ENCODE measurements around the gene ZNF678.
"Not testable (repeated sequence)": the region's sequence is repeated elsewhere in the genome, so short reads cannot be mapped to it uniquely, and the experiment has no call there.

Gene ZNF678

DNA sequence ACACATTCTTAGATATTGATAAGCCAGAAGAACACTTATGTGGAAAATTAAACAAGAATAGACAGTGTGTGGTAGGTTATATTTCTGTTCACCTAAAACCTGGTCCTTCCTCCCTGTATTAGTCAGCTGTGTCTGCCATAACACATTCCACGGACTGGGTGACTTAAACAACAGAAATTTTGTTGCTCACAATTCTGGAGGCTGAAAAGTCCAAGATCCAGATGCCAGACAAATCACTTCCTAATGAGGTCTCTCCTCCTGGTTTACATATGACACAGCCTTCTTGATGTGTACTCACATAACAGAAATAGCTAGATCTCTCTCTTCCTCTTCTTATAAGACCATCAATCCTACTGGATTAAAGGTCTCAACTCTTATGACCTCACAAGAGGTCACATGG, 146.1 kb downstream of the ZNF678 start:
- no peak overlapping the region for H3K27ac ChIP-seq
- no peak for TF ChIP-seq CTCF (conservative IDR thresholded peaks at IDR 0.05)

GRCh38 chr1:227710474-227710873, 147.1 kb downstream of the ZNF678 start:
- H3K27ac ChIP-seq = not testable (repeated sequence)

DNA sequence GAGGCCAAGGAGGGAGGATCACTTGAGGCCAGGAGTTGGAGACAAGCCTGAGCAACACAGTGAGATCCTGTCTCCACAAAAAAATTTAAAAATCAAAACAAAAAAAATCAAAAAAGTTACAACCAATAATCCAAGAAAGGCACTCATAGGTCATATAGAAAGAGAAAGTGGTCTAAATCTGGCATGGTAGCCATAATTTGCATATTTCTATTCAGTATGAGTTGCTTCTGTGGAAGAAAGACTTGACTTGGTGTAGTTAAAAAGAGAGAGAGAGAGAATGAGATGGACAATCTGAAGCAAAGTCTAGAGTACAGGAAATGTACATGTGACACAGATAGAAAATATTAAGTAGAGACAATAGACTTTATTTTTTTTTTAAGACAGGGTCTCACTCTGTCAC, 149.3 kb downstream of the ZNF678 start:
- TF ChIP-seq CTCF (conservative IDR thresholded peaks at IDR 0.05) = no peak
- no peak overlapping the region for H3K27ac ChIP-seq

GRCh38 chr1:227718932-227719331, 155.6 kb downstream of the ZNF678 start:
- no peak overlapping the region for H3K27ac ChIP-seq
- no peak for TF ChIP-seq CTCF (conservative IDR thresholded peaks at IDR 0.05)

DNA sequence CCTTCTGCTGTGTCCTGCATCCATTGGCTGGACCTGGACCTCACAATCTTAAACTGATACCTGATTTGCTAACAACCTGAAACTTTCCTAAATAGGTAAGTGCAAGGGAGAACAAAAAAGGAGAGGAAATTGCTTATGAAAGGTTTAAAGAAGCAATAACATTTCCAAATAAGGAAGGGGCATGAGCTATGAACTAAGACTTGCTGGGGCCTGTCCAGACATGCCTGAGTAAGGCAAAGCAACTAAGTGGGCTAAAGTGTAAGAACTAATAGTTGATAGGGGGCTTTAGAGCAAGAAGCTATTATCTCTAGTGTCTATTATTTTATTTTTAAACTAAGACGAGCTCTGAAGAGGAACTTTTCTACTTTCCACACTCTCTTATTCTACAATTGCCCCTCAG, 160.1 kb downstream of the ZNF678 start:
- no peak for TF ChIP-seq CTCF (conservative IDR thresholded peaks at IDR 0.05)
- H3K27ac ChIP-seq = no peak overlapping the region

- no peak for TF ChIP-seq CTCF (conservative IDR thresholded peaks at IDR 0.05)
- no peak overlapping the region for H3K27ac ChIP-seq
Observed at GRCh38 chr1:227725046-227725445, 161.7 kb downstream of the ZNF678 start.

DNA sequence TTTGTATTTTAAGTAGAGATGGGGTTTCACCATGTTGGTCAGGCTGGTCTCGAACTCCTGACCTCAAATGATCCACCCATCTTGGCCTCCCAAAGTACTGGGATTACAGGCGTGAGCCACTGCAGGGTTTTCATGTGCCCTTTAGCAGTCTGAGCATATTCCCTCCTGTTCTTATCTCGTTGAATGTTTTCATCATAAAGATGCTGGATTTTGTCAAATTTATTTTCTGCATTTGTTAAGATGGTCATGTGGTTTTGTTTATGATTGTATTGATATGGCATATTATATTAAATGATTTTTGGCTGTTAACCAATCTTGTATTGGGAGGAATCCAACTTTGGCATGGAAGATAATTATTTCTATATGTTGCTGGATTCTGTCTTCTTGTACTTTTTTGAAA, 163.0 kb downstream of the ZNF678 start:
- TF ChIP-seq CTCF (conservative IDR thresholded peaks at IDR 0.05) = no peak
- H3K27ac ChIP-seq = no peak overlapping the region
